ENCODE data around the gene HSD11B2. TPM values are rescaled to one million over a fixed set of nuclear protein-coding genes. Genes with fewer than 3 reads are reported as not detected.

Gene HSD11B2
- total and polyA plus RNA-seq, 3 donors from 2014 or later: 4.9 to 11.5 (median 7.7) TPM

DNA sequence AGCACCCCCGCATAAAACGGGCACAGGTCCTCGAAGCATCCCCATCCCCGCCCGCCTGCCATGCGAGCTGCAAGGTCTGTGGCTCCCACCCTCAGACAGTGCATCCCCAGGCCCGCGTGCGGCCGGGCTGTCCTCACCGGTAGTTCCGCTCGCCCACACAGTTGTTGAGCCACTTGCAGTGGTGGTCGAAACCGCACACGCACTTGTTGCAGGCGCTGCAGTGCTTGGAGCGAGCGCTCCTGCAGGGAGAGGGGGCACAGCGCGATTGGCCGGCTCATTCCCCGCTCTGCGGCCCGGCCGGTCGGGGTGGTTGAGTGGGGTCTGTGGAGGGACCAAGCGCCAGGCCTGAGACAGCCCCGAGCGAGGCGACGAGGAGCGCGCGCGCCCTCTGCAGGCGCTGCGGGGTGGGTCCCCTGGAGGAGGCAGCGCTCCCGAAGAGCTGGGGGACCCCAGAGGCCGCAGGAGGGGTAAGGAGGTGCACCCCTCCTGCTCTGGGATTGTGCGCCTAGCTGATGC lies 31.6 kb upstream of the HSD11B2 start:
- Histone ChIP-seq H3K27me3 (no peaks in the 10 kb centered on the region), H3K27ac (no peak overlapping the region), H3K9me3 (no peaks in the 10 kb centered on the region), H3K4me3 (peak overlapping the region in 1 of 2 donors; percentile 2), H3K4me1 (peaks cover 17% of the 10 kb centered on the region), H3K36me3 (ENCODE audit: low read depth, missing control alignments) (no peaks in the 10 kb centered on the region)
- DNase-seq: peak; percentile 53
- TF ChIP-seq, protein P1, sequence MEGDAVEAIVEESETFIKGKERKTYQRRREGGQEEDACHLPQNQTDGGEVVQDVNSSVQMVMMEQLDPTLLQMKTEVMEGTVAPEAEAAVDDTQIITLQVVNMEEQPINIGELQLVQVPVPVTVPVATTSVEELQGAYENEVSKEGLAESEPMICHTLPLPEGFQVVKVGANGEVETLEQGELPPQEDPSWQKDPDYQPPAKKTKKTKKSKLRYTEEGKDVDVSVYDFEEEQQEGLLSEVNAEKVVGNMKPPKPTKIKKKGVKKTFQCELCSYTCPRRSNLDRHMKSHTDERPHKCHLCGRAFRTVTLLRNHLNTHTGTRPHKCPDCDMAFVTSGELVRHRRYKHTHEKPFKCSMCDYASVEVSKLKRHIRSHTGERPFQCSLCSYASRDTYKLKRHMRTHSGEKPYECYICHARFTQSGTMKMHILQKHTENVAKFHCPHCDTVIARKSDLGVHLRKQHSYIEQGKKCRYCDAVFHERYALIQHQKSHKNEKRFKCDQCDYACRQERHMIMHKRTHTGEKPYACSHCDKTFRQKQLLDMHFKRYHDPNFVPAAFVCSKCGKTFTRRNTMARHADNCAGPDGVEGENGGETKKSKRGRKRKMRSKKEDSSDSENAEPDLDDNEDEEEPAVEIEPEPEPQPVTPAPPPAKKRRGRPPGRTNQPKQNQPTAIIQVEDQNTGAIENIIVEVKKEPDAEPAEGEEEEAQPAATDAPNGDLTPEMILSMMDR (IDR thresholded peaks at IDR 0.05): peak; percentile 28 to 71 (median 66)
- no peak for TF ChIP-seq POLR2A (IDR thresholded peaks at IDR 0.05)
- intact Hi-C loops (cut with DNase I; ENCODE audit: low total_unique reads): no loop called here
- 3 to 38% methylated on average over 7 to 30 of the region's 42 CpGs for WGBS, 2 donors

DNA sequence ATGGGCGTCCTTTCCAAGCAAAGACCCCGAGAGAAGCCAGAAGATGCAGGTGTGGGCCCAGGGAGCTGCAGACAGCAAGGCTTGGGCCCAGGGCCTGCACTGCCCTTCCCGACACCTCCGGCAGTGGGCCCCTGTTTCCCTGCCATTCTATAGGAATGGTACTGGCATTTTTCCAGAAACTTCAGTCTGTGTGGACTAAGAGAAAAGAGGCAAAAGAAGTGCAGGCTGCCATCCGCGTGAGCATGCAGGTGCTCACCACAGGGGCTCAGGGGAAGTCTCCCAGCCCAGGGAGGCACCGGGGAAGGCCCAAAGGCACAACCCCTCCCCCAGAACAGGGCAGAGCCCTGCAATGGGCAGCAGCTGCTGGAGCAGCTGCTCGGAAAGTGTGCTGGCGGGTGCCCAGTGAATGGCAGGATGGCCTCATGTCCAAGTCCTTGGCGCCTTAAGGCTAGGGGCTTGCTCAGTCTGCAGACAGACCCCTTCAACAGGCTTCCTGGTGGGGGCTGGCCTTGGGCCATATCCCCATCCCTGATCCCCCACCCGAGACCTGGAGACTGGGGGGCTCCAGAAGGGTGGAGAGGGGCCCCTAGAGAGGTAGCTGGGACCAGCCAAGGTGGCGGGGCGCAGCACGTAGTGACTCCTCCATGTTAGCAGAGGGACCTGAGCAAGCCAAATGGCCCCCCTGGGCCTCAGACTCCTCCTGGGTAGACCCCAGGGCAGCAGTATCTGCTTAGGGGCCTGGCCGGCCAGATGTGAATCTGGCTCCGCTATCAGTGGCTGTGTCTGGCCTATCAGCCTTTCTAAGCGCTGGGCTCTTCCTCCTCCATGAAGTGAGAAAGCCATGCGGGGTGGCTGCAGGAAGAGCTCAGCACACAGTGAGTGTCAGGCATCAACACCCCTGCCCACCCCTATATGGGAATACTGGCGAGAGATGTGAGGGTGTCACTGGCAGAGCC lies 30.9 kb upstream of the HSD11B2 start:
- peaks cover 17% of the 10 kb centered on the region for H3K4me1 ChIP-seq
- no peaks in the 10 kb centered on the region for H3K9me3 ChIP-seq
- DNase-seq: no peak
- no peak overlapping the region for H3K27ac ChIP-seq
- intact Hi-C loops (cut with DNase I; ENCODE audit: low total_unique reads): no loop called here
- H3K4me3 ChIP-seq: no peak overlapping the region
- TF ChIP-seq, protein P1 (IDR thresholded peaks at IDR 0.05): peak in 1 of 3 experiments; percentile 4
- TF ChIP-seq POLR2A (IDR thresholded peaks at IDR 0.05): no peak
- H3K36me3 ChIP-seq (ENCODE audit: low read depth, missing control alignments): no peaks in the 10 kb centered on the region
- no peaks in the 10 kb centered on the region for H3K27me3 ChIP-seq
- WGBS, 2 donors: 72 to 77% methylated on average over 12 to 18 of the region's 19 CpGs

DNA sequence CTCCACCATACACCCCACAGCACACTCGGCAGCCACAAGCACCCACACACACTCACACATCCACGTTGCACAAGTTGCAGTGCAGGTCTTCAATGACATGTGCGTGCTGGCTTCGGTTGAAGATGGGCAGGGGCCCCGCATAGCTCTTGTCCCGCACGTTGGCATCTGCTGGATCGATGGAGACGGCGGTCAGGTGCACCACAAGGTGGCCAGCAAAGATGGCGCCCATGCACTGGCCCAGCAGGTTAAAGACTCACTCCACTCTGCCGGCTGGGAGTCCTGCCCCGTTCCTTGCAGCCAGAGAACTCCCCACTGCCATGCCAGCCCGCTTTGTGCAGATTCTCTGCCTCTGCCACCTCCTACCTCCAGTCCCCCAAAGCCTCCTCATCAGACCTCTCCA lies 30.0 kb upstream of the HSD11B2 start:
- 95 to 100% methylated on average over 11 to 14 of the region's 14 CpGs for WGBS, 2 donors
- no peaks in the 10 kb centered on the region for H3K9me3 ChIP-seq
- DNase-seq: no peak
- H3K27ac ChIP-seq: no peak overlapping the region
- H3K27me3 ChIP-seq: no peaks in the 10 kb centered on the region
- no peak overlapping the region for H3K4me3 ChIP-seq
- H3K4me1 ChIP-seq: peaks cover 13% of the 10 kb centered on the region
- TF ChIP-seq POLR2A (IDR thresholded peaks at IDR 0.05): no peak
- TF ChIP-seq, protein P1 (IDR thresholded peaks at IDR 0.05): no peak
- intact Hi-C loops (cut with DNase I; ENCODE audit: low total_unique reads): no loop called here
- no peaks in the 10 kb centered on the region for H3K36me3 ChIP-seq (ENCODE audit: low read depth, missing control alignments)

DNA sequence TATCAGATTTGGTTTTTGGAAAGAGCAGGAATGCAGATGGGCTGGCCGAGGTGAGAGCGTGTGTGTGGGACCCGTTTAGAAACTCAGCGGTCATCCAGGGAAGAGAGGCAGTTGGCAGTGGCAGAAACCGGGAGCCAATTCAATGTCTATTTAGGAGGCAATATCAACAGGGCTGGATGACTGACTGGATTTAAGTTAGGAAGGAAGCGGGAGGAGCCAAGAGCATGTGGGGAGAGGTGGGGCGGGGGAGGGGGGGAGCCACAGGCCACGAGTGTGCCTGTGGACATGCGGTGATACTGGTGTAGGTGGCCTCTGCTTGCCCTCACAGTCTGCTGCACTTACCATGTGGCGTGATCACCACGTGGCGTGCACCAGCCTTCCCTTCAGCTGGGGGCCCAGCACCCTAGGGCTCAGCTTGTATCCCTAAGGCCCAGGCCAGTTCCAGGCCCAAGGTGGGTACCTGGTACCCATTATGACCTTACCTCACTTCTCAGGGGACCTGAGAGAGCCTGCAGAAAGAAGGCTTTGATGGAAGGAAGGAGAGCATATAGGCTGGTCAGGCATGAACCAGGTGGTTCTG lies 26.9 kb upstream of the HSD11B2 start:
- Histone ChIP-seq H3K27ac (no peak overlapping the region), H3K4me3 (no peak overlapping the region), H3K36me3 (ENCODE audit: low read depth, missing control alignments) (no peaks in the 10 kb centered on the region), H3K9me3 (no peaks in the 10 kb centered on the region), H3K27me3 (no peaks in the 10 kb centered on the region), H3K4me1 (peaks cover 6% of the 10 kb centered on the region)
- no peak for TF ChIP-seq POLR2A (IDR thresholded peaks at IDR 0.05)
- TF ChIP-seq, protein P1 (IDR thresholded peaks at IDR 0.05): no peak
- 88 to 92% methylated on average over 7 to 12 of the region's 12 CpGs for WGBS, 2 donors
- intact Hi-C loops (cut with DNase I; ENCODE audit: low total_unique reads): no loop called here
- no peak for DNase-seq
